G401 (cell line): ENCODE measurements around the gene KAT7. TPM values are rescaled to one million over a fixed set of nuclear protein-coding genes. Genes with fewer than 3 reads are reported as not detected.

ENCODE experiments used
- DNase-seq: peaks from one replicate; pipeline ENCODE4 v3.0.0-alpha.2; 2015; ENCODE audit warnings: low spot score
- in situ Hi-C: cut with HindIII; loops from 2 replicates; pipeline ENCODE4 v1.10.0; 2016; ENCODE audit warnings: low sequenced_read_pairs, mixed read lengths
- total RNA-seq: library from RNA; depleted of rRNA; stranded (reverse); fragments of >200 nt; shearing (Covaris generic); gene quantifications from 2 replicates; pipeline ENCODE4 v1.2.3, GENCODE V29; 2014; rRNA removed

Gene KAT7
- total RNA-seq, 1 experiment from 2014 or later = 35.8 TPM

- in situ Hi-C loops = loop anchor here (5.0 kb wide), 1 partner anchor 95 kb away; no protein-coding TSS in a partner anchor
- DNase-seq = no peak
Measured at GRCh38 chr17:49882434-49882833, 94.0 kb downstream of the KAT7 start.

Other genes with a start within 250 kb of the KAT7 start
- gene NXPH3, start 212.8 kb upstream of the KAT7 start, total RNA-seq = 93.4 and 111 TPM in 2 replicates
- gene SPOP, start 110.6 kb upstream of the KAT7 start, total RNA-seq = 158 and 200 TPM in 2 replicates
- 65.5 and 66.2 TPM in 2 replicates for gene SLC35B1, start 80.7 kb upstream of the KAT7 start, total RNA-seq
- gene FAM117A, start 24.6 kb upstream of the KAT7 start, total RNA-seq = 13.0 and 16.4 TPM in 2 replicates
- 0.92 TPM in 1 of 2 replicates, not detected in the other for gene TAC4, start 59.4 kb downstream of the KAT7 start, total RNA-seq
- 22.6 and 23.7 TPM in 2 replicates for gene DLX4, start 180.5 kb downstream of the KAT7 start, total RNA-seq
- gene DLX3, start 206.5 kb downstream of the KAT7 start, total RNA-seq = 6.3 and 11.2 TPM in 2 replicates